HL-60 (cell line): ENCODE data around the gene OTOF.

ENCODE experiments used
- DNase-seq, 2 experiments: peaks; one replicate each; pipeline ENCODE4 v3.0.0-alpha.2; 2010 to 2020; ENCODE audit warnings: low read depth in 1 of 2, low spot score in 1 of 2
- H3K27ac ChIP-seq: fragments of 250-450 bp; sonication (Bioruptor Pico); replicated peaks from 2 replicates; pipeline ENCODE4 v1.5.1; 2020; ENCODE audit warnings: mild to moderate bottlenecking, moderate library complexity
- H3K27me3 ChIP-seq: fragments of 250-450 bp; sonication (Bioruptor Pico); 2 replicates; pipeline ENCODE4 v1.5.1; 2021; ENCODE audit warnings: mild to moderate bottlenecking, moderate library complexity; ENCODE audit not compliant: insufficient read depth, poor library complexity, severe bottlenecking
- H3K4me3 ChIP-seq: replicated peaks from 2 replicates; pipeline ENCODE4 v1.5.1; 2011; ENCODE audit warnings: mild to moderate bottlenecking, control low read depth, low read length; ENCODE audit not compliant: insufficient read depth
- GABPA ChIP-seq: IDR thresholded peaks from 2 replicates; pipeline ENCODE4 v1.6.1; 2012; ENCODE audit warnings: low read depth
- POLR2AphosphoS5 ChIP-seq: IDR thresholded peaks from 2 replicates; pipeline ENCODE4 v1.6.1; 2012; ENCODE audit warnings: low read depth
- SPI1 ChIP-seq: IDR thresholded peaks from 2 replicates; pipeline ENCODE4 v1.6.1; 2012; ENCODE audit warnings: low read depth, mild to moderate bottlenecking, borderline replicate concordance
- TF ChIP-seq, protein P1 (sequence below): IDR thresholded peaks from 2 replicates; pipeline ENCODE4 v1.6.1; 2012; ENCODE audit warnings: low read depth; ENCODE audit not compliant: insufficient replicate concordance
- TF ChIP-seq, protein P2 (sequence below): IDR thresholded peaks from one replicate; pipeline ENCODE4 v1.5.1; 2011; ENCODE audit warnings: low read length, control low read depth, inconsistent platforms; ENCODE audit not compliant: insufficient read depth

Gene OTOF

DNA sequence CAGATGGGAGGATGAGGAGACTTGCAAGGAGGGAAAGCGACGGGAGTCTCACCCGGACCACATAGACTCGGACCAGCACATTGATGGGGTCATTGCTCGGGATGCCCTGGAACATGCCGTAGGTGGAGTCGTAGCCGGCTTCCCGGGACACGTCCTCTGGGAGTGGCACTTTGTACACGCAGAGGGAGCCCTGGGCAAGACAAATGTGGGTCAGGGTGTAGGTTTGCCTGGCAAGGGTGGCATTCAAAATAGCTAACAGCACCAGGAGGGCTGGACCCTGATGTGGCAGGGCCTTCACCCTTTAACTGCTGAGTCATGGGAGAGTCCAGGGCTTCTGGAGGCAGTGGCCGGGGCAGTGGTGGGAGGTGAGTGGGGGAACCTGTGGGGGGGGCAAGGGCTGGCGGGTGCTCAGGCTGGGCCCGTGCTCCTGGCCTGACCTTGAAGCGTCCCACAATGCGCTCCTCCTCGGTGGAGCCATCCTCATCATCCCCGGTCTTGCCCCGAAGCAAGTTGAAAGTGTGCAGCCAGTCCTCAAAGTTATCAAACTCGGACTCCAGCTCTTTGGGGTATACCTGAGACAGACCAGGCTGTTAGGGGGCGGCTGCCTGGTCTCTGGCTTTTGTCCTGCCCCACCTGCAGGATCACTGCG is 11.1 kb downstream of the OTOF start:
- no peak for DNase-seq
- H3K27ac ChIP-seq, result no peak overlapping the region
- H3K4me3 ChIP-seq, result no peak overlapping the region
- TF ChIP-seq, protein P1, sequence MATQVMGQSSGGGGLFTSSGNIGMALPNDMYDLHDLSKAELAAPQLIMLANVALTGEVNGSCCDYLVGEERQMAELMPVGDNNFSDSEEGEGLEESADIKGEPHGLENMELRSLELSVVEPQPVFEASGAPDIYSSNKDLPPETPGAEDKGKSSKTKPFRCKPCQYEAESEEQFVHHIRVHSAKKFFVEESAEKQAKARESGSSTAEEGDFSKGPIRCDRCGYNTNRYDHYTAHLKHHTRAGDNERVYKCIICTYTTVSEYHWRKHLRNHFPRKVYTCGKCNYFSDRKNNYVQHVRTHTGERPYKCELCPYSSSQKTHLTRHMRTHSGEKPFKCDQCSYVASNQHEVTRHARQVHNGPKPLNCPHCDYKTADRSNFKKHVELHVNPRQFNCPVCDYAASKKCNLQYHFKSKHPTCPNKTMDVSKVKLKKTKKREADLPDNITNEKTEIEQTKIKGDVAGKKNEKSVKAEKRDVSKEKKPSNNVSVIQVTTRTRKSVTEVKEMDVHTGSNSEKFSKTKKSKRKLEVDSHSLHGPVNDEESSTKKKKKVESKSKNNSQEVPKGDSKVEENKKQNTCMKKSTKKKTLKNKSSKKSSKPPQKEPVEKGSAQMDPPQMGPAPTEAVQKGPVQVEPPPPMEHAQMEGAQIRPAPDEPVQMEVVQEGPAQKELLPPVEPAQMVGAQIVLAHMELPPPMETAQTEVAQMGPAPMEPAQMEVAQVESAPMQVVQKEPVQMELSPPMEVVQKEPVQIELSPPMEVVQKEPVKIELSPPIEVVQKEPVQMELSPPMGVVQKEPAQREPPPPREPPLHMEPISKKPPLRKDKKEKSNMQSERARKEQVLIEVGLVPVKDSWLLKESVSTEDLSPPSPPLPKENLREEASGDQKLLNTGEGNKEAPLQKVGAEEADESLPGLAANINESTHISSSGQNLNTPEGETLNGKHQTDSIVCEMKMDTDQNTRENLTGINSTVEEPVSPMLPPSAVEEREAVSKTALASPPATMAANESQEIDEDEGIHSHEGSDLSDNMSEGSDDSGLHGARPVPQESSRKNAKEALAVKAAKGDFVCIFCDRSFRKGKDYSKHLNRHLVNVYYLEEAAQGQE, result no peak
- TF ChIP-seq, protein P2, sequence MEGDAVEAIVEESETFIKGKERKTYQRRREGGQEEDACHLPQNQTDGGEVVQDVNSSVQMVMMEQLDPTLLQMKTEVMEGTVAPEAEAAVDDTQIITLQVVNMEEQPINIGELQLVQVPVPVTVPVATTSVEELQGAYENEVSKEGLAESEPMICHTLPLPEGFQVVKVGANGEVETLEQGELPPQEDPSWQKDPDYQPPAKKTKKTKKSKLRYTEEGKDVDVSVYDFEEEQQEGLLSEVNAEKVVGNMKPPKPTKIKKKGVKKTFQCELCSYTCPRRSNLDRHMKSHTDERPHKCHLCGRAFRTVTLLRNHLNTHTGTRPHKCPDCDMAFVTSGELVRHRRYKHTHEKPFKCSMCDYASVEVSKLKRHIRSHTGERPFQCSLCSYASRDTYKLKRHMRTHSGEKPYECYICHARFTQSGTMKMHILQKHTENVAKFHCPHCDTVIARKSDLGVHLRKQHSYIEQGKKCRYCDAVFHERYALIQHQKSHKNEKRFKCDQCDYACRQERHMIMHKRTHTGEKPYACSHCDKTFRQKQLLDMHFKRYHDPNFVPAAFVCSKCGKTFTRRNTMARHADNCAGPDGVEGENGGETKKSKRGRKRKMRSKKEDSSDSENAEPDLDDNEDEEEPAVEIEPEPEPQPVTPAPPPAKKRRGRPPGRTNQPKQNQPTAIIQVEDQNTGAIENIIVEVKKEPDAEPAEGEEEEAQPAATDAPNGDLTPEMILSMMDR, result no peak
- TF ChIP-seq SPI1, result no peak
- no peak for TF ChIP-seq POLR2AphosphoS5
- no peak for TF ChIP-seq GABPA
- H3K27me3 ChIP-seq, result no peaks in the 10 kb centered on the region

DNA sequence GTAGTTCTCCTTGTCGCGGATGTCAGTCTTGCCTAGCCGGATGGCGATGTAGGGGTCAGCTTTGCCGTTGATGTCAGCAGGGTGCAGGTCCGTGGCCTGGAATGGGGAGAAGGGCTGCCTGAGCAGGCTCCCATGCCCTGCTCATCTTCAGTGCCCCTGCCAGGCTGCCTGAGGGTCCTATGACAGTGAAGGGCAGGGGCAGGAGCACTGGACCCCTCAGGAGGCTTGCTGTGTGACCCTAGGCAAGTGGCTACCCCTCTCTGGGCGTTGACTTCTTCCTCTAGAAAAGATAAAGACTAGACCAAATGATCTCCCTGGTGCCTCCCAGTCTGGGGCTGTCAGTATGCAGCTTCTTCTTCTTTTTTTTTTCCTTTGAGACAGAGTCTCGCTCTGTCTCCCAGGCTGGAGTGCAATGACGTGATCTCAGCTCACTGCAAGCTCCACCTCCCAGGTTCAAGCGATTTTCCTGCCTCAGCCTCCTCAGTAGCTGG is 11.9 kb downstream of the OTOF start:
- DNase-seq, result no peak
- H3K27ac ChIP-seq, result no peak overlapping the region
- H3K27me3 ChIP-seq, result no peaks in the 10 kb centered on the region
- no peak for TF ChIP-seq GABPA
- TF ChIP-seq SPI1, result no peak
- TF ChIP-seq, protein P1, result no peak
- TF ChIP-seq, protein P2, result no peak
- TF ChIP-seq POLR2AphosphoS5, result no peak
- no peak overlapping the region for H3K4me3 ChIP-seq

DNA sequence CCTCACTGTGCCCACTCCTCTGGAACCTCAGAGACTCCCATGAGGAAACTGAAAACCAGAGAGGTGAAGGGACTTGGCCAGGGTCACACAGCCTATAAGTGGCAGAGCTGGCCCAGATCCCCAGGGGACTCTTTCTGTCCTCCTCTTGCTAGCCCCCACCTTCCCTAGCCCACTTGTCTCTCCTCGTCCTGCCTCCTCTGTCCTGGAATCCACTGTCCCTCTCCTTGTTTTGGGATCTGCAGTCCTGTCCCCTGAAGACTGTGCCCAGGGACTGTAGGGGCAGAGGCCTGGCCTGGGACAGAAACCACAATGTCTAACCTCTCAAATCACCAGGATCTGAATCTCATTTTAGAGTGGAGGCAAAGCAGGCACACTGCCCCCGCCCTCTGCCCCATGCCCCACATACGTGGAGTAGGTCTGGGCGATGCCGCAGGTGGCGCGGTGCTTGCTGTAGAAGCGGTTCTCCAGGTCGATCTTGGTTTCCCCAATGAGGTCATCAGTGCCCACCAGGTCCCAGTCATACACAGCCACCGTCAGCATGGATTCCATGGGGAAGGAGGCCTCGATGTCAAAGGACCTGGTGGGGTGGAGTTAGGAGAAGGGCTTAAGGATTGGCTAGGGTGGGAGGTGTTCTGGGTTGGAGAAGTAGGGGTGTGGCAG is 12.5 kb downstream of the OTOF start:
- TF ChIP-seq SPI1 (no peak), GABPA (no peak), POLR2AphosphoS5 (no peak)
- TF ChIP-seq, protein P2, result no peak
- TF ChIP-seq, protein P1, result no peak
- no peaks in the 10 kb centered on the region for H3K27me3 ChIP-seq
- no peak overlapping the region for H3K27ac ChIP-seq
- DNase-seq, result no peak
- H3K4me3 ChIP-seq, result no peak overlapping the region
